CD4-positive, alpha-beta T cell treated with Interleukin-17A for 4 hours (primary cell): ENCODE measurements around the gene PLSCR3.

Source experiments
- DNase-seq: peaks from one replicate; pipeline ENCODE4 v3.0.0-alpha.2; 2020; ENCODE audit warnings: mixed read lengths

PLSCR3 gene

DNA sequence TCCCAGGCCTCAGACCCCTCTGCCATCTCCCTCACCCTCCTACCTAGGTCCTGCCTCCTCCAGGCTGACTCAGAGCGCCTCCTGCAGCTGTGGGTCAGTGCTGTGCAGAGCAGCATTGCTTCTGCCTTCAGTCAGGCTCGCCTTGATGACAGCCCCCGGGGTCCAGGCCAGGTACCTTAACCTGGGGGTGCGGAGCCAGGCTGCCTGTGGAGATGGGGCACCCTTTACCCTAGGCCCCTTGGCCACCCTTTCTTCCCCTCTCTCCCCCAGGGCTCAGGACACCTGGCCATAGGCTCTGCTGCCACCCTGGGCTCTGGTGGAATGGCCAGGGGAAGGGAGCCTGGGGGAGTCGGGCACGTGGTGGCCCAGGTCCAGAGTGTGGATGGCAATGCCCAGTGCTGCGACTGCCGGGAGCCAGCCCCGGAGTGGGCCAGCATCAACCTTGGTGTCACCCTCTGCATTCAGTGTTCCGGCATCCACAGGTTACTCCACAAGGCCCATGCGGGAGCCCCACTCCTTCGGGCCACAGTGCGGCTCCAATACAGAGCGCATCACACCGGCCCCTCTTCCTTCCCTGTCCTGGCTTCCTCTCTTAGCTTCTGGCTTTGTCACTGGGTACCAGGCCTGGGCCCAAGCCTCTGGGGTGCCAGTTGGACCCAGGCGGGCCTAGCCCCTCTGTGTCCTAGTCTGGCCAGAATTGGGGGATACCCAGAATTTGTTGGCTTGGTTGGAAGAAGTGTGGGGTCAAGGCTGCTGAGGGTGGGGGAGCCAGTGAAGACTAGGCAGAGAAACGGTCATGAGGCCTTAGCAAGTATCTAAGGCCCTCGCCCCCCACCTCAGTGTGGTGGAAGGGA, 47.3 kb downstream of the PLSCR3 start:
- DNase-seq, result no peak

DNA sequence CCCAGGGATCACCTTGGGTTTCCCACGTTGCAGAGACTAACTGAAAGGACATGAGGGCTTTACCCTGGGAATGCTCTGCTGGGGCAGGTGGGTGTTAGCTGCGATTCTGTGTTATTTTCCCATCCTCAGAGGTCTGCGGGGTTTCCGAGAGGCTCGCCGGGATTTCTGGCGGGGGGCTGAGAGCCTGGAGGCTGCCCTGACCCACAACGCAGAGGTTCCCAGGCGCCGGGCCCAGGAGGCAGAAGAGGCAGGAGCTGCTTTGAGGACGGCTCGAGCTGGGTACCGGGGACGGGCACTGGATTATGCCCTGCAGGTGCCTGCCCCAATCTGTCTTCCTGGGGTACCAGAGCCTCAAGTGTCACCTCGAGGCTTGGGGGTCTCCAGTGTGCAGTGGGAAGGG, 51.1 kb downstream of the PLSCR3 start:
- no peak for DNase-seq

DNA sequence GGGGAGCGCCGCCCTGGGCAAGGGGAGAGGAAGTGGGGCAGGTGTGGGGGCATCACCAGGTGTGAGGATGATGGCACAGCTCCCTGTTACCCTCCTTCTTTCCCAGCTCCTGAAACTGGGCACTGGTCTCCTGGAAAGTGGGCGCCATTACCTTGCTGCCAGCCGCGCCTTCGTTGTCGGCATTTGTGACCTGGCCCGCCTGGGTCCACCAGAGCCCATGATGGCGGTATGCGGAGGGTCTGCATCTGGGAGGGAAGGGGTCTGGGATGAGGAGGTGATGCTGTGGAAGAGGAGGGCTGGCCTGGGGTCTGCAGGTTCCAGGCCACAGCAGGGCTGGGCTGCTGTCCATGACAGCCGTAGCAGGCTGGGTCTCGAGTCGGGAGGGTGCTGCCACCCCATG, 52.5 kb downstream of the PLSCR3 start:
- no peak for DNase-seq

DNA sequence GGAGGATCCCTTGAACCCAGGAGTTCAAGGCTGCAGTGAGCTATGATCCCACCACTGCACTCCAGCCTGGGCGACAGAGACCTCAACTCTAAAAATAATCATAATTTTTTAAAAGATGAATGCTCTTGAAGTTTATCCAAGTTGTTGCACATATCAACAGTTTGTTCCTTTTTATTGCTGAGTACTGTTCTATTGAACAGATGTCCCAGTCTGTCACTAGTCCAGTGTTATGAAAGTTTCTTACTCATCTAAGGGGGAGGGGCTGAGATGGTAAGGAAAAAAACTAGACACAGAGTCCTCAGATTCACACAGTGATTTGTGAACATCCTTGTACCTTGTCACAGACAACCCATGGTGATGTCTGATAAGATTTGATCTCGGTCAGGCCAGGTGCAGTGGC, 54.1 kb downstream of the PLSCR3 start:
- no peak for DNase-seq
